ENCODE results near the gene CFAP74. TPM values are rescaled to one million over a fixed set of nuclear protein-coding genes. Genes with fewer than 3 reads are reported as not detected.

Gene CFAP74
- total RNA-seq, 1 donor = not detected

DNA sequence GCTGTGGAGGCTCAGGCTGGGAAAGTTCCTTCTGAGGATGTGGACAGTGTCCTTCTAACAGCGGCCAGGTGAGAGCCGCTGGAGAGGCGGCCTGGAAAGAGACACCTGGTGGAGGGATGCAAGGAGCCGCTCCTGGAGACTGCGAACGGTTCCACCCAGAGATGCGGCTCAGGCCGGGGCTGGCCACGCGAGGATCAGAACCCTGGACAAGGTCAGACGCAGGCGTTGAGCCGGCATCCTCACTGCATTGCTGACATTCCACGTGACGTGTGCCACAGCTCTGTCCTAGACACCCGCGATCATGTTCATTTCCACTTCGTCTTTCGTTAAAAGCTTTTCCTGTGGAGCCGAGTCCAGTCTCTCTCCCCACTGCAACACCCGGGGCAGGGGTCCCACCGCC is 28.8 kb downstream of the CFAP74 start:
- H3K4me3 ChIP-seq (ENCODE audit: low read depth, low read length) = no peak overlapping the region
- no peak for TF ChIP-seq CTCF (IDR thresholded peaks at IDR 0.05; ENCODE audit: insufficient read depth, low read length)
- DNase-seq (ENCODE audit: low read depth) = no peak

- no peak for DNase-seq (ENCODE audit: low read depth)
- H3K4me3 ChIP-seq (ENCODE audit: low read depth, low read length) = no peak overlapping the region
- no peak for TF ChIP-seq CTCF (IDR thresholded peaks at IDR 0.05; ENCODE audit: insufficient read depth, low read length)
Measured at GRCh38 chr1:1973716-1974642, 29.6 kb downstream of the CFAP74 start.

- no peak for TF ChIP-seq CTCF (IDR thresholded peaks at IDR 0.05; ENCODE audit: insufficient read depth, low read length)
Measured at GRCh38 chr1:1972976-1973715, 30.4 kb downstream of the CFAP74 start.

DNA sequence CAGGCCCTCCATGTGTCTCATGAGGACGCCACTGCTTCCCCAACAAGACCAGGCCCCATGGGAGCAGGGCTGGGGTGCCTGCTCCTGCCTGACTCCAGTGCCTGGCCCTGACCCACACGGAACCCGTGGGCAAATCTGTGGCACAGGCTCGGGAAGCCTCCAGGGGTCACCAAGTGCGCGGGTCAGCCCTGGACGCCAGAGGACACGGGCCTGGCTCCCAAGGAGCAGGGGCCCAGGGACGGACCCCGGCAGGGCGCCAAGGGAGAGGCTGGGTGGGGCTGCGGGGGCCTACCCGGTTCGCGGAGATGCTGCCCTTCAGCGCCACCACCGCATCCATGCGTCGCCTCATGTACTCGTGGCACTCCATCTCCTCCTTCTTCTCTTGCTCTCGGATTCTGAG is 31.9 kb downstream of the CFAP74 start:
- no peak overlapping the region for H3K4me3 ChIP-seq (ENCODE audit: low read depth, low read length)
- no peak for DNase-seq (ENCODE audit: low read depth)
- no peak for TF ChIP-seq CTCF (IDR thresholded peaks at IDR 0.05; ENCODE audit: insufficient read depth, low read length)

More at GRCh38 chr1:1972976-1973715, 30.4 kb downstream of the CFAP74 start:
- H3K4me3 ChIP-seq (ENCODE audit: low read depth, low read length) = no peak overlapping the region
- DNase-seq (ENCODE audit: low read depth) = no peak

DNA sequence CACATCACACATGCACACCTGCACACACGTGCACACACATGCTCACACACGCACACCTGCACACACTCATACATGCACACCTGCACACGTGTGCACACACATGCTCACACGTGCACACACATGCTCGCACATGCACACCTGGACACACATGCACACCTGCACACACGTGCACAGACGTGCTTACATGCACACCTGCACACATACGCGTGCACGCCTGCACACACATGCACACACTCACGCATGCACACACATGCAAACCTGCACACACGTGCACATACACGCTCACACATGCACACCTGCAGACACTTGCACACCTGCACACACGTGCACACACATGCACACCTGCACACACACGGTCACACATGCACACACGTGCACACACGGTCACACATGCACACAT is 32.6 kb downstream of the CFAP74 start:
- no peak for TF ChIP-seq CTCF (IDR thresholded peaks at IDR 0.05; ENCODE audit: insufficient read depth, low read length)
- no peak for DNase-seq (ENCODE audit: low read depth)
- no peak overlapping the region for H3K4me3 ChIP-seq (ENCODE audit: low read depth, low read length)

- no peak for DNase-seq (ENCODE audit: low read depth)
- no peak for TF ChIP-seq CTCF (IDR thresholded peaks at IDR 0.05; ENCODE audit: insufficient read depth, low read length)
- no peak overlapping the region for H3K4me3 ChIP-seq (ENCODE audit: low read depth, low read length)
Measured at GRCh38 chr1:1969953-1970716, 33.5 kb downstream of the CFAP74 start.
